Mammary epithelial cell (primary cell): ENCODE results near the gene GPS1.

Experiments
- EZH2 ChIP-seq: IDR thresholded peaks from 2 replicates; pipeline ENCODE4 v1.6.1; 2012; ENCODE audit warnings: low read length, inconsistent platforms, borderline replicate concordance
- TF ChIP-seq, protein P1 (sequence below), 2 donors: IDR thresholded peaks in 1 of 2; conservative IDR thresholded peaks in 1 of 2; 2 replicates each; pipeline ENCODE4 v1.5.1; 2011 to 2012; ENCODE audit warnings: inconsistent platforms in 2 of 2, low read length in 2 of 2, mild to moderate bottlenecking in 2 of 2, control low read depth in 1 of 2, low read depth in 1 of 2; ENCODE audit not compliant: insufficient read depth in 1 of 2; ENCODE audit errors: extremely low read depth in 1 of 2

DNA sequence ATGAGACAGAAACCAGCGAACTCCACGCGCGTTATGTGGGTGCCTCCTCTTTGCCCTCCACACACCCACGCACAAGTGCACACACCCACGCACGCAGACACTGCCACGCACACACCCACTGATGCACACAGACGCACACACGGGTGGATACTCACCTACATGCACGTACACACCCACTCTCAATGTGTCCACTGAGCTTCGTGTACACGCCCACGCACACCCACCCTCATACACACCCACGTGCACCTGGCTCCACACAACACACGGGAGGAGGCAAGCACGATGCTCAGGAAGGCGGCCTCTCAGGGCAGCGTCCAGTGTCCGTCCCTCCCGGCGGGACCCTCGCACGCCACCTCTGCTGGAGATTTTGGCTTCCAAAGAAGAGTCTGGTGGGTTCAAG lies 4.3 kb upstream of the GPS1 start:
- TF ChIP-seq, protein P1, sequence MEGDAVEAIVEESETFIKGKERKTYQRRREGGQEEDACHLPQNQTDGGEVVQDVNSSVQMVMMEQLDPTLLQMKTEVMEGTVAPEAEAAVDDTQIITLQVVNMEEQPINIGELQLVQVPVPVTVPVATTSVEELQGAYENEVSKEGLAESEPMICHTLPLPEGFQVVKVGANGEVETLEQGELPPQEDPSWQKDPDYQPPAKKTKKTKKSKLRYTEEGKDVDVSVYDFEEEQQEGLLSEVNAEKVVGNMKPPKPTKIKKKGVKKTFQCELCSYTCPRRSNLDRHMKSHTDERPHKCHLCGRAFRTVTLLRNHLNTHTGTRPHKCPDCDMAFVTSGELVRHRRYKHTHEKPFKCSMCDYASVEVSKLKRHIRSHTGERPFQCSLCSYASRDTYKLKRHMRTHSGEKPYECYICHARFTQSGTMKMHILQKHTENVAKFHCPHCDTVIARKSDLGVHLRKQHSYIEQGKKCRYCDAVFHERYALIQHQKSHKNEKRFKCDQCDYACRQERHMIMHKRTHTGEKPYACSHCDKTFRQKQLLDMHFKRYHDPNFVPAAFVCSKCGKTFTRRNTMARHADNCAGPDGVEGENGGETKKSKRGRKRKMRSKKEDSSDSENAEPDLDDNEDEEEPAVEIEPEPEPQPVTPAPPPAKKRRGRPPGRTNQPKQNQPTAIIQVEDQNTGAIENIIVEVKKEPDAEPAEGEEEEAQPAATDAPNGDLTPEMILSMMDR (conservative IDR thresholded peaks at IDR 0.05 in 1 of 2, IDR thresholded peaks at IDR 0.05 in 1 of 2; ENCODE audit: extremely low read depth in 1 of 2, insufficient read depth in 1 of 2, low read depth in 1 of 2, low read length in 2 of 2) = no peak
- TF ChIP-seq EZH2 = no peak
